HG03558 (cell line): ENCODE data around the gene EEPD1.
"Not testable (repeated sequence)": the region's sequence is repeated elsewhere in the genome, so short reads cannot be mapped to it uniquely, and the experiment has no call there.

ENCODE experiments used
- ATAC-seq: cut with Tn5 transposase; IDR thresholded peaks from one replicate; pipeline ENCODE4 v1.9.1; 2021; ENCODE audit warnings: moderate number of reproducible peaks; ENCODE audit not compliant: unreplicated experiment; ENCODE audit errors: extremely low read depth

EEPD1 gene

DNA sequence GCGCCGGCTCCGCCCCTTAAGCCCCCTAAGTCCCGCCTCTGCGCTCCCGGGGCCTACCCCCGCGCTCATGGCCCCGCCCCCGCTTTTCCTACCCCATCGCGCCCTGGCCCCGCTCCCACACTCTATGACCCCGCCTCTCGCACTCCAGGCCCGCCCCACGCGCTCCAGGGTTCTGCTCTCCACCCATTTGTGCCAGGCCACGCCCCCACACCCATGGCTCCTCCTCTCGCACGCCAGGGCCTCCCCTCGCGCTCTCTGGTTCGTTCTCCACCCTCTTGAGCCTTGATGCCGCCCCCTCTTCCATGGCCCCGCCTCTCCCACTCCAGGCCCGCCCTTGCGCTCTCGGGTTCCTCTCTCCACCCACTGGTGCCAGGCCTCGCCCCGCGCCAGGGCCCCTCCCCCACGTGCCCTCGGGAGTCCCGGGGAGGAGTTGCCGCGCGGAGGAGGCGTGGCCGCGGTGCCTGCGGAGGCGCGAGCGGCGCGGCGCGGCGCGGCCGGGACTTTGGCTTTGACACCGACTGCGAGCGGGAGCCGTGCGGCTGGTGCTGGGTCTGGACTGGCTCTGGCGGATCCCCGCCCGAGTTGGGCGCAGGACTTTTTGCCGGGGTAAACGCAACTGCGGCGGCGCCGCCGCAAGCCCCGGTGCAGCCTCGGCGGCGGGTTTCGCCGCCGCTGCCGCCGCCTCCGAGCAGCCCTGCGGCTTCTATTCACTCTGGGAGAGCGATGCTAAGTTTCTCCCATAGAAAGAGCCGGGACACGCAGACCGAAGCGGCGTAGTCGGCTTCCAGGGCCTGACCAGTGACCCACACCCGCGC is at the start of gene EEPD1:
EEPD1 (plus strand) TSS at position 499 of the 815 bp plus-strand sequence. CDS start 1,071 bp downstream, outside the sequence.
- peak; percentile 93 for ATAC-seq

DNA sequence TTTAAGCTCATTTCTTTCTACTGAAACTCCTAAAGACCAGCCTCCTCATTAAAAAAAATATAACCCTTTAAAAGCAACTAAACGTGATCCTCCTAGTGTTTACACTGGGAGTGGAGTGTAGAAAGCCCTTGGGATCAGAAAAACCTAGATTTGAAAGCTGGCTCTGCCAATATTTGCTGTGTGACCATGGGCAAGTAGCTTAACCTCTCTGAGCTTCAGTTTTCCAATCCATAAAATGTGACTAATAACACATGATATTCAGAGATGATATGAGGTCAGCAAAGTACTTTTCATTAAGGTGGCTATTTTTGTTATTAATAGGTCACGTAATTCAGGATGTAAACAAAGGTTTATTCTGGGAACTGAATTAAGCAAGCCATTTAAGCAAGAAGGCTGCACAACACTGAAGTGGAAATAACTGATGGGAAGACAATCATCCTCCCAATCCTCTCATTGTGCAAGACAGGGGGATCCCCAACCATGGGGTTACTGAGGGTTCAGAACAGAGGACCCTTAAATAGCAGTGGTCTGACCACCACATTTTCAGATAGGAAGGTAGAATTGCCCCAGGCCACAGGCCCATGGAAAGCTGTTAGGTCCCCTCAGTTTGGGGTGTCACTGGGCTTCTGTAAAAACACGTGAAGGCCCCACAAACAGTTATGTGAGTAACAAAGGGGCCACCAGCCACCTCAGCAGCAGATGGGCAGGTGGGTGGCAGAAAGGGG is 49.1 kb upstream of the EEPD1 start:
- ATAC-seq = no peak

DNA sequence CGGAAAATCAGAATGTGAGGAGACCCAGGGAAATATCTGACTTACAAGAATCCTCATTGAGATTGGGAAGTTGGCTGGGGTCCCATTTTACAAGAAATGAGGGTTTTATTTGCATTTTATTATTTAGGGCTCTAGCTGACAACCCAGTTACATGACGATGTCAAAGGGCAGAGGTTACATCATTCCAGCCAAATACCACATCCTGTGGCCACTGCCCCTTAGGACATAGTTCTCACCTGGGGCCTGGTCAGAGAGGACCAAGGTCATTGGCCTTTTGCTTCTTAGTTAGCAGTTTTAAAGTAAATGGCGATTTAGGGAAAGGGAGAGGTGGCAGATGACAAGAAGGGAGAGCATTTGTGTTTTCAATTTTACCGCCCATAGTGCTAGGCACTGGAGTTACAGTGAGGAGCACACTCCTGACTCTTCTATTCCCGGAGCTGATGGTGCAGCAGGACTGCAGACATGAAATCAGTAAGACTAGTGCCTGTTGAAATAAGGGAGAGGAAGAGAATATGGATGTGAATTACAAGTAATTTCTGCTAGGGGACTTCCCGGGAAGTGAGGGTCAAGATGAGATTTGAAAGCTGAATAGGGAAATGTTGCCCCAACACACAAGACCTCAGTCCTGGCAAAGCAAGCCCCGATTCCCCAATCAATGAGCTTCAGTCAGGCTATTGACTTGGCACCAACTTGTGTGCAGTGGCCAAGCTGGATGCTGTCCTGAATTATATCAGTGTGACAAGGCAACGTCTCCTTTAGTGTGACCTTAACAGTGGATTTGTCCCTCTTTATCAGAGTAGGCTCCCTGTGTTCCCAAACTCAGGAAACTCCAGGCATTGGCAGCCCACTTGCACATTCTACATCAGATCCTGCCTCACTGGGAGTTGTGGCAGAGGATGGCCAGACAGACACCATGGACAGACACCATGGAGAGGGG is 45.8 kb upstream of the EEPD1 start:
- ATAC-seq = not testable (repeated sequence)

DNA sequence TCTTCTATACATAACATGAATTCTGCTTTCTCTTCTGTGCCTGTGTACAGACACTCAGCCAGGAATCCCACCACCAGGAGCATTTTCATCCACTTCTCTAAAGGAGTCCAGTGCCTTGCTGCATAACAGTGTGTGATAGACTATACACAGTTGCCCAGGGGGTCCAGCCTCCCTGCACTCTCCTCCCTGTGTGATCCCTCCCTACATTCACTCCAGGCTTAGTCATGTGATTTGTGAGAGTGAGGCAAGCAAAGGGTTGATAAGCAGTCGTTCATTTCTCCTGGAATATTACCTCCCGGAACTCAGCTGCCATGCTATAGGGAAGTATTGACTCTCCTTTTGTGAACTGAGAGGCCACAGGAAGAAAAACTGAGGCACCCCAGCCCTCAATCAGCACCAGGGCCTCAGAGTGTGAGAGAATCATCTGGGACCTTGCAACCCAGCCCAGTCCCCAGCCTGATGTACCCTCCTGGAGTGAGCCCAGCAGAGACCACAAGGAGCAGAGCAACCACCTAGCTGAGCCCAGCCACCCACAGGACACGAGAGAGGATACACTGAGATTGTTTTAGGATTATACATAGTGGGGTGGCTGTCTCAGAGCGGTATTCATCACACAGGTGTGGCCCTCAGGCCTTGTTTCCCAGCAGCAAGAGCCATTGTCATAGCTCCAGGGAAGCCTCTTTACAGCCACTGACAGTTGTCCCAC is 45.0 kb upstream of the EEPD1 start:
- ATAC-seq = no peak

DNA sequence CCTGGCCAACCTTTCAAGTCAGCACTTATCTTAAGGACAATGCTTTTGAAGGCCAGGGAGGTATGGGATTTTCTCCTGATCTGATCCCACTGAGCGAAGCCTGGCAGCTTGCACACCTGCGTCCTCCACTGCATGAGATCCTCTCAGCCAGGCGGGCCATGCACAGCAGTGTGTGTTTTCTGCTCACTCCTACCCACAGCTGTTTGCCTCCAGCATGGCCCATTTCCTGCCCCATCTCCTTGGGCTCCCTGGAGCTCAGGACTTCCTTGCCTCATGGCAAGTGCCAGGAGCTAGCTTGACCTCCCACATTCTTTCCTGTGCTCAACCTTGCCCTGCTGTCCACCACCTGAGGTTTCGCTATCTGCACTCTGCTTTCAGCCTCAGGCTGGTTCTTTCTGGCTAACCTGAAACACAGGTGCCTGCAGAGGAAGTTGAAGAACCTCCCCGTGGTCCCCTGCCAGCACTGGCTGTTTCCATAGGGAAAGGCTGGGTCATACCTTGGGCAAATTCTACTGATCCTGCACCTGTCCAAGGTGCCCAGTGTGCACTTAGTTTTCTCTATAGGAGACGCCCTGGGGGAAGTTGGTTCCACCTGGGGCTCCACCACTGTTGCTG is 43.9 kb upstream of the EEPD1 start:
- no peak for ATAC-seq

DNA sequence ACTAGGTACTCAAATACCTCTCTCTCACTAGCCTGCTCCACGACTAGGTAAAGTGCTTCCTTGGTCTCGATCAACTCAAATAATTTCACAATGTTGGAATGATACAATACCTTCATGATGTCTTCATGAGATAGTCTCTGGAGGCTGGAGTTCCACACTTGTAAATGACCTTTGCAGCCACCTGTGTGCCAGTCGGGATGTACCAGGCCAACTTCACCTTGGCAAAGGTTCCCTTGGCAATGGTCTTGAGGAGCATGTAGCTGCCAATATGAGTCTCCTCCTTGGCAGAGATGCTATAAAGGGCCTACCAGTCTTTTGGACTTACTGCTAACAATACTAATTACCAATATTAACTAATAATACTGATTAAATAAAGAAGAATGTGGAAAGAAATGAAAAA is 42.5 kb upstream of the EEPD1 start:
- ATAC-seq = no peak

DNA sequence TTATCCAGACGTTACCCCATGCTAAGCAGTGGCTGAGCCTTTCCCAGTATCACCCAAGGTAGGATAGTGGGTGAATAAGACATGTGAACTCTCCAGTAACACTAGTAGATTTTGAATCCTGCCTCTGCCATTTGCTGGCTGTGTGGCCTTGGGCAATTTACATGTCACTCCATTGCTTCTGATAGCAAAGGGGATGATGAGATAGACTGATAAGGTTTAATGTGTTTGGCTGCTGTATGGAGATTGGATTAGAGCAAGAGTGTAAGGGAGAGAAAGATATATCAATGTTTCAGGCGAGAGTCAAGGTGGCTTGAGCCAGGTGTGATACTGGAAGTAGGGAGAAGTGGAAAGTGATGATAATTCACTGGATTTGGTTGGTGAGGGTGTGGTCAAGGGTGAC is 40.1 kb upstream of the EEPD1 start:
- ATAC-seq = no peak

DNA sequence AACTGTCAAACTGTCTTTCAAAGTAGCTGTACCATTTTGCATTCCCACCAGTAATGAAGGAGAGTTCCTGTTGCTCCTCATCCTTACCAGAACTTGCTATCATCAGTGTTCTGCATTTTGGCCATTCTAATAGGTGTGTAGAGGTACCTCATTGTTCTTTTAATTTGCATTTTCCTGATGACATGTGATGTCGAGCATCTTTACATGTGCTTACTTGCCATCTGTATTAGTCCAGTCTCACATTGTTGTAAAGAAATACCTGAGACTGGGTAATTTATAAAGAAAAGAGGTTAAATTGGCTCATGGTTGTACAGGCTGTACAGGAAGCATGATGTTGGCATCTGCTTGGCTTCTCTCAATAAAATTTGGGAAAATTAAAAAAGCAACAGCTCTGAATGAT is 38.7 kb upstream of the EEPD1 start:
- no peak for ATAC-seq

DNA sequence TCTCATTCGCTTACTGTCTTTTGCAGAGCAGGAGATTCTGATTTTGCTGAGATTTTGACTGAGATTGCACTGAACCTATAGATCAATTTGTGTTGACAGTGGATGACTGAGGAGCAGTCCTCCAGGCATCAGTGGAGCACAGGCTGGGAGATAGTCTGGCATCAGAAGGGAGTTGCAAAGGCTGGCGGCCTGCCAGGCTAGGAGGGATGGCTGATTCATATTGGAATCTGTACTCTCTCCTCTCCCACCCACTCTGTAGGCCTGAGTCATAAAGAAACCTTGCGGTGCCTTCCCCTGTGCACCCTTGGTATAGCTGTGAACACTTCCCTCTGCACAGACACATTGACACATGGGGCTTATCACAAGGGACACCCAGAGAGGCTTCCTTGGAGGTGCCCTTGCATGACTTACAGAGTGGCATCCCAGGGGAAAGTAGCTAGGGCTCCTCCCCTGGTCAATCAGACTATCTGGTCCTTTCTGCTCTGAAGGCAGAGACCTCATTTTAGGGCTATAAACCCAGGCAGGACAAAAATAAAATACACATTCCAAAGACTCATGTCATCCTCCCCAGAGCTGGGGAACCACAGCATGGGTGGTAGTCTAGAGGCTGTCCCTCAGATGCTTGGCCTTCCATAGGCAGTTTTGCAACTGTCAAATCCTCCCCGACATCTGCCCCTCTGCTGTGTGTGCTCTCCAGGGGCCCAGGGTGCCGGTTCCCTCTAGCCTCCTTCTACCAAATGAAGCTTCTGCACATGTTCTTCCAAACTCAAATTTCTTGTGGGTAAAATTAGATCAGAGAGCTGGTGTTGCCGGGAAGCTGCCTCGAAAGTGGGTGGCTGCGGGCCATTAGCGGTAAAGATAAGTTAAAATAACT is 37.4 kb upstream of the EEPD1 start:
- ATAC-seq = peak; percentile 99

DNA sequence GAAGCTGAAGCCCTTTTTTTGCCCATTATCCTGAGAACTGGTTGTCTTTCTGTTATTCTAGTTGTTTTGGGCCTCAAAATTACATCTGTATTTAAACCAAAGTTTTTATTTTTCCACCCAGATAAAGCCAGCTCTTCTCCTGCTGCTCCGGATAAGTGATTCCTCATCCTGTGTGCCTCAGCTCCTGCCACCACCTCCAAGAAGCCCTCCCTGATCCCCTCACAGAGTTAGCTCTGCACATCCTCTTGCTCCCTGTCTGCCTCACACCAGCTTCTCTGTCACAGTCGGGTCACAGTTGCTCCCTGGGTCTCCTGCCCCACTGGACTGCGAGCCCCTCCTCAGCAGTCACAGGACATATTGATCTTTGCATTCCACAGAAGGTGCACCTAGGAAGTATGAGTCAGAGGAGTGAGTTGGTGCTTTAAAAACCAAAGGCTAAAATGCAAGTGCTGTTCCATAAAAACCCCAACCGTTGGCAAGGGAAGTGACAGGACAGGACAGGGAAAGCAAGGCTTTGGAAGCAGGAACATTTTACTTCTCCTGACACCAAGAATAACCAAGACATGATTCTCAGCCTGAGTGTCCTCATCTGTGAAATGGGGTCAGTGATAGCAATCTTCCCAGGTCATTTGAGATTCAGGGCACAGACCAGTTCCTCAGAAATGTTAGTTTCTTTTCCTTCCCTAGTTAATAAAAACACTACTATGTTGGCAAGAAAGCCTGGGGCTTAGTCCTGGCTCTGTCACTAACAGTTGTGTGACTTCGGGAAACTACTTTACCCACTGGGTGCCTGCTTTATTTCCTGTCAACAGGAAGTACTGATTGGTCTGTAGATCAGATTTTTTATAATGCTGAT is 36.5 kb upstream of the EEPD1 start:
- ATAC-seq = no peak

DNA sequence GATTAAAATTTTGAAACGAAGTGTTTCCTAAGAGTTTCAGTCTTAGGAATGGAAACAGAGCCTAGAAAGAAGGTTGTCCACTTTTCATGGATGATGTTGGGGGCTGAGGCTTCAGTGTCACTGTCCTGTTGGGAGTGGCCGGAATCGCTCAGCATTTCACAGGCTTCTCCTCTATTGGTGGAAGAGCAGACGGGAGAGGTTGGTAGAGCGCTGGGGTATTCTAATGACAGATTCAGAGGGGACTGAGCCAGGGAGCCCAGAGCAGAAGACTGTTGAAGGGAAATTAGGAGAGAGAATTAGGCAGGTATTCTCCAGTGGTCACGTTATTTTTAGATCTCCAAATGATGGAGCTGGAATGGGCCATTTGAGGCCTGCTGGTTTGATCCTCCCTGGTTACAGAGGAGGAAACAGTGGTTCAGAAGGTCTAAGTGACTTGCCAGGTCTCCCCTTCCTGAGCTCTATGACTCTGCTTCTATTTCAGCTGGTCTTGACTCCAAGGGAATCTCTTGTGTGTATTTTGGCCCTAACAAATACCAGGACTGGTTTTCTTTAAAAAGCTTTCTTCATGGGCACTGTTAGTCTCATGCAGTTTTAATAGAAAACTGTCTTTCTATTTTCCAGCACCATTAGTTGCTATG is 35.7 kb upstream of the EEPD1 start:
- ATAC-seq = no peak

DNA sequence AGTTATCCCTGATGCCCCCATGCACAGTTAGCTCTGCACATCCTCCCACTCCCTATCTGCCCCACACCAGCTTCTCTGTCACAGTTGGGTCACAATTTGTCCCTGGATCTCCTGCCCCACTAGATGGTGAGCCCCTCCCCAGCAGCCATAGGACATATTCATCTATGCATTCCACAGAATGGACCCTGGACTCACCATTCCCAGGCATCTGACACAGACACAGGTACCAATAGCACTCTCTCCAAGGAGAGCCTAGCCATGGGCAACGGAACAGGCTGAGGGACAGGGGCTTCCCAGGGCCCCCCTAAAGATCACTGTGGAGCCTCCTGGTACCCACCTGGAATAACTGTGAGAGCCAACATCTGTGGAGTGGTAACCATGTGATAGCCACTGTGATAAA is 34.7 kb upstream of the EEPD1 start:
- ATAC-seq = no peak

DNA sequence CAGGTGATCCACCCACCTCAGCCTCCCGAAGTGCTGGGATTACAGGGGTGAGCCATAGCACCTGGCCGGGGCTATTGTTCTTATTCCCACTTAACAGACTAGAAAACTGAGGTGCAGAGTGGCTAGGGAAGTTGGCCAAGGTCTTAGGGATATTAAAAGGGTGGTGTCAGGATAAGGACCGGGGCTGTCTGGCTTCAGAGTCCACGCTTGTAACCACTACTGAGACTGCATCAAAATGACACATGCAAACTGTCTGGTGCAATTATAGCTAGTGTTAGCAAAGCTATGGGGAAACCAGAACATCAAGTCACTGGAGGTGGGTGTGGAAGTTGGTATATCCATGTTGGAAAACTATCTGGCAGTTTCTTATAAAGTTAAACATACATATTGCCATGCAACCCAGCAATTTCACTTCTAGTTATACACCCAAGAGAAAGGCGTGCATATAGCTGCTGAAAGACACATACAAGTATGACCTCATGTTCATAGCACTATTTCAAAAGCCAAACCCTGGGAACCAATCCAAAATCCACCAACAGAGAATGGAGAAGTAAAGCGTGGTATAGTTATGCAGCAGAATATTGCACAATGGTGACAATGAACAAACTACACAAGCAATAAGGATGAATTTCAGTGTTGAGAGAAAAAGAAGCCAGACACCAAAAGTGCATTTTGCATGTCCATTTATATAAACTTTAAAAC is 33.9 kb upstream of the EEPD1 start:
- no peak for ATAC-seq

DNA sequence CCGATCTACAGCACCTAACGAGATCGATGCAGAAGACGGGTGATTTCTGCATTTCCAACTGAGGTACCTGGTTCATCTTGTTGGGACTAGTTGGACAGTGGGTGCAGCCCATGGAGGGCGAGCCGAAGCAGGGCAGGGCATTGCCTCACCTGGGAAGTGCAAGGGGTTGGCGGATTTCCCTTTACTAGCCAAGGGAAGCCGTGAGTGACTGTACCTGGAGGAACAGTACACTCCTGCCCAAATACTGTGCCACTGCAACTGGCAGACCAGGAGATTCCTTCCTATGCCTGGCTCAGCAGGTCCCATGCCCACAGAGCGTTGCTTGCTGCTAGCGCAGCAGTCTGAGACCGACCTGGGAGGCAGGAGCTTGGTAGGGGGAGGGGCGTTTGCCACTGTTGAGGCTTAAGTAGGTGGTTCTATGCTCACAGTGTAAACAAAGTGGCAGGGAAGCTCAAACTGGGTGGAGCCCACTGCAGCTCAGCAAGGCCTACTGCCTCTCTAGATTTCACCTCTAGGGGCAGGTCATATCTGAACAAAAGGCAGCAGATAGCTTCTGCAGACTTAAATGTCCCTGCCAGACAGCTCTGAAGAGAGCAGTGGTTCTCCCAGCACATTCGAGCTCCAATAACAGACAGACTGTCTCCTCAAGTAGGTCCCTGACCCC is 32.9 kb upstream of the EEPD1 start:
- not testable (repeated sequence) for ATAC-seq

DNA sequence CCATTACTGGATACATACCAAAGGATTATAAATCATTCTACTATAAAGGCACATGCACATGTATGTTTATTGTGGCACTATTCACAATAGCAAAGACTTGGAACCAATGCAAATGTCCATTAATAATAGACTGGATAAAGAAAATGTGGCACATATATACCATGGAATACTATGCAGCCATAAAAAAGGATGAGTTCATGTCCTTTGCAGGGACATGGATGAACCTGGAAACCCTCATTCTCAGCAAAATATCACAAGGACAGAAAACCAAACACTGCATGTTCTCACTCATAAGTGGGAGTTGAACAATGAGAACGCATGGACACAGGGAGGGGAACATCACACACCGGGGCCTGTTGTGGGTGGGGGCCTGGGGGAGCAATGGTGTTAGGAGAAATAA is 27.4 kb upstream of the EEPD1 start:
- ATAC-seq = not testable (repeated sequence)

DNA sequence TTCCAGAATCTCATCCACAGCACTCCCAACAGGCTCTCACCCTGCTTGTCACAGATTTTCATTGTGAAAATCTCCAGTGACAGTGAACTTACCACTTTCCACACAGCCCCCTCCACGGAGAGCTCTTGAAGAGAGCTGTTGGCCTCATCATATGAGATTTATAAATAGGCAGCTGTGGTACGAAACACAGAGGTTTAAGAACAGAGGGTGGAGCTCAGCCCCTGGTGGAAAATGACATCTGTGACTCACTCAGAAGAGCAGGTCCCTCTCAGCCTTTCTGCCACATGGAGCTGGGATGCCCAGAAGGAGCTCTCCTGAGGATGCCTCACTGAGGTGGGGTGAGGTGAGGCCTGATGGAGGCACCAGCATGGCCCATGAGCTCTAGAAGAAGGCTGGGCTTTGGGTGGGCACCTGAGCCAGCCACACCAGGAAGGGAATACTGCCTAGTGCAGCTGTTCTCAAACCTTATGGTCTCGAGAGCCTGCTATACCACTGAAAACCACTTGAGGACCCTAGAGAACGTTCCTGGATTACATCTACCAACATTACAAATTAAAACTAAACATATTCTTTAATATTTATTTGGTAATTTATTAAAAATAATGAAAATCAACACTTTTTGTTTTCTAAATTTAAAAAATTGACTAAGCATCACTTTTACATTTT is 25.8 kb upstream of the EEPD1 start:
- no peak for ATAC-seq
